SK-N-SH (cell line): ENCODE data around the gene ATP11A. TPM values are rescaled to one million over a fixed set of nuclear protein-coding genes. Genes with fewer than 3 reads are reported as not detected.

Experiments used
- CTCF ChIA-PET: fragments of 300-600, 350-600 bp; formaldehyde crosslinking; extraction: SDS; loops from one replicate; lab custom pipeline; 2021; lab: Yijun Ruan, JAX
- POLR2A ChIA-PET: fragments of 350-600 bp; sonication (Branson Sonifier 250); formaldehyde crosslinking; extraction: SDS; loops from one replicate; lab custom pipeline; 2020; ENCODE audit warnings: antibody characterized with exemption, inconsistent platforms; lab: Yijun Ruan, JAX
- DNase-seq: peaks from one replicate; pipeline ENCODE4 v3.0.0; 2012
- H2AFZ ChIP-seq: fragments of 200-600 bp; sonication (generic); 2 replicates; pipeline ENCODE4 v1.8.1; 2016; ENCODE audit warnings: antibody characterized with exemption, mild to moderate bottlenecking, low read depth
- H3F3A ChIP-seq: fragments of 200-600 bp; sonication (generic); replicated peaks from 2 replicates; pipeline ENCODE3; 2016; ENCODE audit warnings: antibody characterized with exemption, mild to moderate bottlenecking; ENCODE audit not compliant: insufficient read depth
- H3K27ac ChIP-seq, 2 experiments: fragments of 200-500 bp in 1 of 2; fragments of 200-600 bp in 1 of 2; sonication (Bioruptor generic) in 1 of 2; sonication (generic), shearing (Covaris generic) in 1 of 2; 2 replicates each; pipeline versions ENCODE4 v1.5.1 to v1.6.1; 2014 to 2016; ENCODE audit warnings: low read depth in 2 of 2, inconsistent platforms in 1 of 2, low read length in 1 of 2, mild to moderate bottlenecking in 1 of 2, mixed read lengths in 1 of 2
- H3K27me3 ChIP-seq: fragments of 200-600 bp; sonication (generic), shearing (Covaris generic); 2 replicates; pipeline ENCODE4 v1.6.1; 2016; ENCODE audit warnings: mixed run types; ENCODE audit not compliant: insufficient read depth
- H3K36me3 ChIP-seq, 2 experiments: fragments of 200-500 bp in 1 of 2; fragments of 200-600 bp in 1 of 2; sonication (Bioruptor generic) in 1 of 2; sonication (generic) in 1 of 2; replicated peaks in 1 of 2; 2 replicates each; pipeline versions ENCODE3 to v1.5.1; 2014 to 2016; ENCODE audit warnings: low read length in 1 of 2, mild to moderate bottlenecking in 1 of 2; ENCODE audit not compliant: insufficient read depth in 2 of 2, control insufficient read depth in 1 of 2
- H3K4me1 ChIP-seq, 2 experiments: fragments of 200-500 bp in 1 of 2; fragments of 200-600 bp in 1 of 2; sonication (Bioruptor generic) in 1 of 2; sonication (generic), shearing (Covaris generic) in 1 of 2; 2 replicates each; pipeline versions ENCODE4 v1.5.1 to v1.6.1; 2014 to 2016; ENCODE audit warnings: low read depth in 1 of 2, low read length in 1 of 2, mixed run types in 1 of 2; ENCODE audit not compliant: insufficient read depth in 2 of 2, control insufficient read depth in 1 of 2
- H3K4me2 ChIP-seq: fragments of 200-600 bp; sonication (generic), shearing (Covaris generic); 2 replicates; pipeline ENCODE4 v1.6.1; 2017; ENCODE audit warnings: mixed run types
- H3K4me3 ChIP-seq, 2 experiments: fragments of 200-500 bp in 1 of 2; fragments of 200-600 bp in 1 of 2; sonication (Bioruptor generic) in 1 of 2; sonication (generic), shearing (Covaris generic) in 1 of 2; 2 replicates each; pipeline versions ENCODE4 v1.5.1 to v1.8.1; 2014 to 2016; ENCODE audit warnings: low read depth in 2 of 2, inconsistent platforms in 1 of 2, low read length in 1 of 2, mild to moderate bottlenecking in 1 of 2, mixed read lengths in 1 of 2, moderate library complexity in 1 of 2
- H3K79me2 ChIP-seq: fragments of 200-600 bp; sonication (generic); 2 replicates; pipeline ENCODE4 v1.8.1; 2017; ENCODE audit warnings: mild to moderate bottlenecking; ENCODE audit not compliant: insufficient read depth
- H3K9ac ChIP-seq: fragments of 200-600 bp; sonication (generic); 2 replicates; pipeline ENCODE4 v1.6.1; 2017; ENCODE audit warnings: mixed run types
- H3K9me2 ChIP-seq: fragments of 200-600 bp; sonication (generic); 2 replicates; pipeline ENCODE4 v1.6.1; 2017; ENCODE audit warnings: mixed run types
- H3K9me3 ChIP-seq: fragments of 200-600 bp; sonication (generic); 2 replicates; pipeline ENCODE4 v1.6.1; 2017; ENCODE audit warnings: mixed run types, mild to moderate bottlenecking, moderate library complexity
- H4K20me1 ChIP-seq: fragments of 200-600 bp; sonication (generic); 2 replicates; pipeline ENCODE4 v1.6.1; 2017; ENCODE audit warnings: mild to moderate bottlenecking, mixed run types; ENCODE audit not compliant: insufficient read depth
- CHD2 ChIP-seq: fragments of 150-350 bp; IDR thresholded peaks from 2 replicates; pipeline ENCODE4 v1.6.1; 2018; ENCODE audit warnings: low read length; ENCODE audit not compliant: partially characterized antibody
- ELF1 ChIP-seq: IDR thresholded peaks from 2 replicates; pipeline ENCODE4 v1.4.0; 2012
- EP300 ChIP-seq, 2 experiments: IDR thresholded peaks; 2 replicates each; pipeline versions ENCODE4 v1.4.0 to v1.6.1; 2012; ENCODE audit warnings: borderline replicate concordance in 1 of 2, low read depth in 1 of 2, low read length in 1 of 2
- EZH2phosphoT487 ChIP-seq: fragments of 200-600 bp; sonication (generic); IDR thresholded peaks from 2 replicates; pipeline ENCODE4 v1.6.1; 2017; ENCODE audit warnings: low read depth, mixed run types, mild to moderate bottlenecking, antibody characterized with exemption, moderate library complexity, borderline replicate concordance
- FOSL2 ChIP-seq: IDR thresholded peaks from 2 replicates; pipeline ENCODE4 v1.4.0; 2012; ENCODE audit warnings: low read depth, mild to moderate bottlenecking, moderate library complexity, borderline replicate concordance
- FOXJ3 ChIP-seq: sonication (generic); formaldehyde crosslinking; IDR thresholded peaks from 2 replicates; pipeline ENCODE4 v1.5.1; 2020; ENCODE audit warnings: mild to moderate bottlenecking, missing genetic modification reagents
- GABPA ChIP-seq: IDR thresholded peaks from 2 replicates; pipeline ENCODE4 v1.4.0; 2012; ENCODE audit warnings: low read depth, mild to moderate bottlenecking
- GATA2 ChIP-seq: sonication (generic); formaldehyde crosslinking; IDR thresholded peaks from 2 replicates; pipeline ENCODE4 v1.5.0; 2020; ENCODE audit warnings: mild to moderate bottlenecking, missing genetic modification reagents
- JUND ChIP-seq: IDR thresholded peaks from 2 replicates; pipeline ENCODE4 v1.4.0; 2012
- MXI1 ChIP-seq: IDR thresholded peaks from 2 replicates; pipeline ENCODE4 v1.6.1; 2012; ENCODE audit warnings: mild to moderate bottlenecking, low read depth, low read length, improper control_type of control experiment
- NFIC ChIP-seq: IDR thresholded peaks from 2 replicates; pipeline ENCODE4 v1.4.0; 2012; ENCODE audit warnings: borderline replicate concordance
- NRF1 ChIP-seq: IDR thresholded peaks from 2 replicates; pipeline ENCODE4 v1.6.1; 2012; ENCODE audit warnings: low read depth, mild to moderate bottlenecking, low read length
- POLR2AphosphoS5 ChIP-seq: IDR thresholded peaks from 2 replicates; pipeline ENCODE4 v1.6.1; 2012; ENCODE audit warnings: low read depth, low read length
- RAD21 ChIP-seq: IDR thresholded peaks from 2 replicates; pipeline ENCODE4 v1.6.1; 2012; ENCODE audit warnings: mild to moderate bottlenecking, low read length
- RCOR1 ChIP-seq: fragments of 150-350 bp; IDR thresholded peaks from 2 replicates; pipeline ENCODE4 v1.6.1; 2017; ENCODE audit warnings: antibody characterized with exemption, low read length
- SMC3 ChIP-seq: IDR thresholded peaks from 2 replicates; pipeline ENCODE4 v1.6.1; 2012; ENCODE audit warnings: low read depth, low read length, improper control_type of control experiment
- TCF12 ChIP-seq: IDR thresholded peaks from 2 replicates; pipeline ENCODE4 v1.4.0; 2012
- TEAD4 ChIP-seq: IDR thresholded peaks from 2 replicates; pipeline ENCODE4 v1.4.0; 2012; ENCODE audit warnings: mild to moderate bottlenecking, borderline replicate concordance; ENCODE audit not compliant: insufficient read depth
- WGBS: methylation state at CpG from one replicate; pipeline ENCODE4 v1.1.6; 2017; ENCODE audit warnings: low lambda C conversion rate; 5-methylcytosine and 5-hydroxymethylcytosine counted together
- polyA plus RNA-seq, 3 experiments: library from polyadenylated mRNA; depleted of rRNA; stranded (reverse); fragments of >200 nt; gene quantifications; 2 replicates each; pipeline ENCODE4 v1.2.3, GENCODE V29; 2012
- TF ChIP-seq, protein P1 (sequence below): IDR thresholded peaks from 2 replicates; pipeline ENCODE4; 2012
- TF ChIP-seq, protein P2 (sequence below): fragments of 150-350 bp; IDR thresholded peaks from 2 replicates; pipeline ENCODE4 v1.6.1; 2016; ENCODE audit warnings: mild to moderate bottlenecking, low read depth, low read length

The ATP11A gene
- polyA plus RNA-seq, 1 of the 3 experiments (the other 2 are of a cell fraction): 4.1 TPM

DNA sequence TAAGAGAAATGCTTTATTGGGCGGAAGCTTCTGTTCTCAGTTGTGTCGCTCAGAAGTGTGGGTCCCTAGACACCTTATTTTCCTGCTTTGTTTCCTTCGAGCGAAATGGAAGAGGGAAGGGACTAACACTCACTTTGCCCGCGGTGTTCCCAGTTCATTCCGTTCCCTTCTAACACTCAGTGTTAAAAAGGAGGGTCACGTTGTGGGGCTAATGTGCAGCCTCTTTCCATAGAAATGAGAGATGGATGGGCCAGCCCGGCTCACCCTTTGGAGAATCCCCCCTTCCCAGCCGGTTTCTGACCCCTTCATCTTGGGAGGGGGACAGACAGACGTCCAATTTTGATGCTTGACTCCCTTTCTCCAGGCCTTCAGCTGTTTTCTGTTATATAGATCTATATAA lies 2.3 kb downstream of the ATP11A start:
- Histone ChIP-seq H3K9ac (no peak overlapping the region), H3K9me3 (no peaks in the 10 kb centered on the region), H3K79me2 (peaks cover 18% of the 10 kb centered on the region; the same call in 1 of the 2 replicates), H3K36me3 (peaks cover 0 to 2% of the 10 kb centered on the region in 2 experiments), H3K9me2 (no peaks in the 10 kb centered on the region), H3F3A (no peaks in the 10 kb centered on the region), H3K27me3 (no peaks in the 10 kb centered on the region), H2AFZ (no peak overlapping the region), H4K20me1 (no peaks in the 10 kb centered on the region), H3K27ac (no peak overlapping the region), H3K4me2 (peak overlapping the region; percentile 96), H3K4me3 (no peak overlapping the region), H3K4me1 (peaks cover 0 to 34% of the 10 kb centered on the region in 2 experiments; a peak in 3 of 4 replicates)
- ChIA-PET CTCF (interaction anchor here (3.3 kb wide), 1 partner anchor 182 kb away, joined by 9 read pairs; no protein-coding TSS in a partner anchor), POLR2A (no interaction called here)
- WGBS: 81% methylated on average over 11 of the region's 11 CpGs
- TF ChIP-seq FOSL2: no peak
- no peak for TF ChIP-seq TCF12
- TF ChIP-seq POLR2AphosphoS5: no peak
- no peak for TF ChIP-seq JUND
- no peak for TF ChIP-seq EZH2phosphoT487
- TF ChIP-seq EP300 (IDR thresholded peaks at IDR 0.05; ENCODE audit: borderline replicate concordance in 1 of 2, low read depth in 1 of 2, low read length in 1 of 2): no peak
- TF ChIP-seq NRF1: no peak
- TF ChIP-seq NFIC: no peak
- TF ChIP-seq GABPA: no peak
- no peak for DNase-seq

DNA sequence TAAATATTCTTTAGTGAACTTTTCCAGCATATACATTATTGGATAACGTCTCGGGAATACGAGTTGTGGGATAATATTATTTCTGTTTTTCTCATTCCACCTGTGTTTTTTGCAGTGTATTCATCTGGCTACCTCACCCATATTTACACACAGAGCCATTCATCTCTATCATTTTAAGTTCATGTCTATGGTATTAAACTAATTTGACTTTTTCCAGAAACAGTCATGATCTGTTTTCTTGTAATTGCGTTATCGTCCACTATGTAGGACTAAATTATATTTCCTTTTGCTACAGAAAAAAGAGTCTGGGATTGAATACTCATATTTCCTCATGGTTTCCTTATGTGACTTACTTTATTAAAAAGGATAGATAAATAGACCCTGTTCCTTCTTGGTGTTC lies 2.7 kb downstream of the ATP11A start:
- peak; percentile 63 for DNase-seq
- Histone ChIP-seq H4K20me1 (no peaks in the 10 kb centered on the region), H3K36me3 (peaks cover 0 to 2% of the 10 kb centered on the region in 2 experiments), H3K4me3 (no peak overlapping the region), H3K9ac (no peak overlapping the region), H3K79me2 (peaks cover 18% of the 10 kb centered on the region; the same call in 1 of the 2 replicates), H3F3A (no peaks in the 10 kb centered on the region), H3K27me3 (no peaks in the 10 kb centered on the region), H3K27ac (peak overlapping the region in 1 of 2 experiments; percentile 34; a peak in 1 of 4 replicates), H2AFZ (no peak overlapping the region), H3K4me2 (no peak overlapping the region), H3K4me1 (peaks cover 0 to 34% of the 10 kb centered on the region in 2 experiments; a peak in 3 of 4 replicates), H3K9me2 (no peaks in the 10 kb centered on the region), H3K9me3 (no peaks in the 10 kb centered on the region)
- ChIA-PET POLR2A (no interaction called here), CTCF (interaction anchor here (1.4 to 3.3 kb wide), 2 partner anchors 52 to 182 kb away, joined by 4 to 9 read pairs; no protein-coding TSS in a partner anchor)
- 80% methylated on average over 5 of the region's 5 CpGs for whole genome bisulfite sequencing
- TF ChIP-seq RAD21 (0 out of 2 replicates have a peak, but pooled peaks have one; percentile 8), JUND (no peak), TEAD4 (no peak), RCOR1 (peak; percentile 95), SMC3 (no peak), ELF1 (no peak), CHD2 (peak; percentile 69), FOXJ3 (CRISPR knock-in tag) (peak; percentile 57), NFIC (no peak), POLR2AphosphoS5 (0 out of 2 replicates have a peak, but pooled peaks have one; percentile 29), EP300 (IDR thresholded peaks at IDR 0.05; ENCODE audit: borderline replicate concordance in 1 of 2, low read depth in 1 of 2, low read length in 1 of 2) (peak in 1 of 2 experiments; percentile 88; a peak in 2 of 4 replicates), TCF12 (peak; percentile 22; the same call in 1 of the 2 replicates), MXI1 (peak; percentile 31; the same call in 1 of the 2 replicates), GATA2 (peak; percentile 65)
- TF ChIP-seq, protein P1, sequence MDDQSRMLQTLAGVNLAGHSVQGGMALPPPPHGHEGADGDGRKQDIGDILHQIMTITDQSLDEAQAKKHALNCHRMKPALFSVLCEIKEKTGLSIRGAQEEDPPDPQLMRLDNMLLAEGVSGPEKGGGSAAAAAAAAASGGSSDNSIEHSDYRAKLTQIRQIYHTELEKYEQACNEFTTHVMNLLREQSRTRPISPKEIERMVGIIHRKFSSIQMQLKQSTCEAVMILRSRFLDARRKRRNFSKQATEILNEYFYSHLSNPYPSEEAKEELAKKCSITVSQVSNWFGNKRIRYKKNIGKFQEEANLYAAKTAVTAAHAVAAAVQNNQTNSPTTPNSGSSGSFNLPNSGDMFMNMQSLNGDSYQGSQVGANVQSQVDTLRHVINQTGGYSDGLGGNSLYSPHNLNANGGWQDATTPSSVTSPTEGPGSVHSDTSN: no peak
- TF ChIP-seq, protein P2, sequence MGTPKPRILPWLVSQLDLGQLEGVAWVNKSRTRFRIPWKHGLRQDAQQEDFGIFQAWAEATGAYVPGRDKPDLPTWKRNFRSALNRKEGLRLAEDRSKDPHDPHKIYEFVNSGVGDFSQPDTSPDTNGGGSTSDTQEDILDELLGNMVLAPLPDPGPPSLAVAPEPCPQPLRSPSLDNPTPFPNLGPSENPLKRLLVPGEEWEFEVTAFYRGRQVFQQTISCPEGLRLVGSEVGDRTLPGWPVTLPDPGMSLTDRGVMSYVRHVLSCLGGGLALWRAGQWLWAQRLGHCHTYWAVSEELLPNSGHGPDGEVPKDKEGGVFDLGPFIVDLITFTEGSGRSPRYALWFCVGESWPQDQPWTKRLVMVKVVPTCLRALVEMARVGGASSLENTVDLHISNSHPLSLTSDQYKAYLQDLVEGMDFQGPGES: no peak
